ENCODE results near the gene POLR1A. TPM values are rescaled to one million over a fixed set of nuclear protein-coding genes. Genes with fewer than 3 reads are reported as not detected.

The POLR1A gene
- total and polyA plus RNA-seq, 2 of the 8 experiments (the other 6 are each of a cell fraction or from before 2014, with no cell fraction given), result 8.9 to 58.1 TPM

GRCh38 chr2:86032861-86033595, 72.7 kb downstream of the POLR1A start:
- no peak overlapping the region for H3K18ac ChIP-seq (ENCODE audit: extremely low read depth, low read length)
- no peak overlapping the region for H3K56ac ChIP-seq (replicated peaks; ENCODE audit: insufficient read length, low read depth, low read length)
- H3K27ac ChIP-seq (ENCODE audit: low read depth, low read length), result no peak overlapping the region
- WGBS, 2 experiments (ENCODE audit: extremely low coverage in 1 of 2, insufficient coverage in 1 of 2, insufficient read length in 1 of 2, insufficient replicate concordance in 2 of 2, low coverage in 1 of 2, low lambda C conversion rate in 2 of 2, missing lambda C conversion rate in 1 of 2), result 94% methylated on average over 11 of the region's 11 CpGs; no CpG with 5 or more reads in 1 of the 2 experiments
- no peaks in the 10 kb centered on the region for H3K23me2 ChIP-seq (ENCODE audit: low read depth, low read length)
- ChIA-PET POLR2A (ENCODE audit: partially characterized antibody) (no interaction called here), CTCF (ENCODE audit: partially characterized antibody) (interaction anchor here (0.6 to 1.9 kb wide), 4 partner anchors 46 to 206 kb away, joined by 3 to 5 read pairs (median 3); no protein-coding TSS in a partner anchor)
- H3K27me3 ChIP-seq (replicated peaks in 1 of 4; ENCODE audit: control insufficient read depth in 3 of 4, extremely low read depth in 1 of 4, insufficient read depth in 3 of 4, low read length in 3 of 4), result no peaks in the 10 kb centered on the region
- H3K4ac ChIP-seq (replicated peaks; ENCODE audit: insufficient read length, low read depth, low read length), result no peak overlapping the region
- H2BK12ac ChIP-seq (ENCODE audit: low read depth, low read length), result no peak overlapping the region
- no peak overlapping the region for H2BK120ac ChIP-seq (replicated peaks; ENCODE audit: low read depth, low read length)
- no peak overlapping the region for H3K4me3 ChIP-seq (ENCODE audit: extremely low read depth in 1 of 4, insufficient read depth in 2 of 4, low read depth in 3 of 4, low read length in 4 of 4)
- no peak overlapping the region for H2AFZ ChIP-seq (ENCODE audit: low read length)
- H3K23ac ChIP-seq (ENCODE audit: insufficient read length), result no peak overlapping the region
- DNase-seq (ENCODE audit: low read depth in 1 of 2, low spot score in 2 of 2), result no peak
- H2BK15ac ChIP-seq (ENCODE audit: low read length), result no peak overlapping the region
- no peaks in the 10 kb centered on the region for H3K79me2 ChIP-seq (ENCODE audit: control insufficient read depth in 1 of 2, insufficient read depth in 2 of 2, low read length in 2 of 2)
- no peak overlapping the region for H3K4me2 ChIP-seq (ENCODE audit: insufficient read depth in 1 of 2, low read depth in 2 of 2, low read length in 2 of 2)
- H3K79me1 ChIP-seq (ENCODE audit: low read depth, low read length), result 0 out of 2 replicates have a peak, but pooled peaks cover 2% of the 10 kb centered on the region
- peaks cover 45 to 70% (median 64%) of the 10 kb centered on the region in 4 experiments for H3K36me3 ChIP-seq (ENCODE audit: control insufficient read depth in 2 of 4, insufficient read depth in 4 of 4, low read length in 3 of 4)
- H2BK5ac ChIP-seq (ENCODE audit: low read depth, low read length), result no peak overlapping the region
- H4K8ac ChIP-seq (ENCODE audit: extremely low read depth, insufficient read depth, low read length), result no peak overlapping the region
- no peaks in the 10 kb centered on the region for H3K4me1 ChIP-seq (replicated peaks in 1 of 4; ENCODE audit: control insufficient read depth in 3 of 4, insufficient read depth in 4 of 4, low read length in 3 of 4)
- H2AK5ac ChIP-seq (ENCODE audit: low read depth, low read length), result no peak overlapping the region
- H4K20me1 ChIP-seq (replicated peaks in 1 of 2; ENCODE audit: control insufficient read depth in 1 of 2, insufficient read depth in 2 of 2, low read length in 2 of 2), result peaks cover 5 to 8% of the 10 kb centered on the region in 2 experiments
- no peak overlapping the region for H4K5ac ChIP-seq (ENCODE audit: insufficient read length, low read depth, low read length)
- H3K14ac ChIP-seq (ENCODE audit: insufficient read length), result no peak overlapping the region
- H3K9ac ChIP-seq (replicated peaks in 1 of 4; ENCODE audit: extremely low read depth in 1 of 4, low read depth in 3 of 4, low read length in 3 of 4), result no peak overlapping the region
- no peak overlapping the region for H4K91ac ChIP-seq (replicated peaks; ENCODE audit: insufficient read length, low read length)
- no peak for FAIRE-seq
- TF ChIP-seq CREB1 (IDR thresholded peaks at IDR 0.05), result no peak
- TF ChIP-seq RNF2 (IDR thresholded peaks at IDR 0.05; ENCODE audit: borderline replicate concordance, low read depth, low read length, missing control alignments, poor library complexity, severe bottlenecking), result no peak
- no peak for TF ChIP-seq RBBP5 (IDR thresholded peaks at IDR 0.05; ENCODE audit: borderline replicate concordance, low read depth, low read length)
- no peak overlapping the region for H2BK20ac ChIP-seq (ENCODE audit: low read length)
- H3K9me3 ChIP-seq (ENCODE audit: insufficient read depth in 2 of 2, low read depth in 1 of 2, low read length in 1 of 2), result no peaks in the 10 kb centered on the region

Measured in H1 (cell line).